GM23338 (cell line): ENCODE measurements around the gene GPSM1. TPM values are rescaled to one million over a fixed set of nuclear protein-coding genes. Genes with fewer than 3 reads are reported as not detected.

Experiments
- ATAC-seq: fragments of 200-7000 bp; cut with Tn5 transposase; 3 replicates; pipeline ENCODE4 v1.9.1; 2020
- DNase-seq: peaks from one replicate; pipeline ENCODE4 v3.0.0-alpha.2; 2015; ENCODE audit warnings: low spot score
- H2AFZ ChIP-seq: fragments of 200-600 bp; sonication (generic); 2 replicates; pipeline ENCODE4 v1.8.0; 2016; ENCODE audit warnings: antibody characterized with exemption, mild to moderate bottlenecking, moderate library complexity
- H3F3A ChIP-seq: fragments of 200-600 bp; sonication (generic); replicated peaks from 2 replicates; pipeline ENCODE4 v1.8.0; 2017; ENCODE audit warnings: antibody characterized with exemption, mixed run types, low read depth
- H3K27ac ChIP-seq: fragments of 200-600 bp; sonication (generic); 2 replicates; pipeline ENCODE4 v1.6.1; 2016; ENCODE audit warnings: low read depth
- H3K27me3 ChIP-seq: fragments of 200-600 bp; sonication (generic); 2 replicates; pipeline ENCODE4 v1.8.0; 2016; ENCODE audit warnings: mild to moderate bottlenecking, mixed run types, moderate library complexity; ENCODE audit not compliant: insufficient read depth
- H3K36me3 ChIP-seq: fragments of 200-600 bp; sonication (generic); 2 replicates; pipeline ENCODE4 v1.8.0; 2016; ENCODE audit warnings: mild to moderate bottlenecking; ENCODE audit not compliant: insufficient read depth
- H3K4me1 ChIP-seq: fragments of 200-600 bp; sonication (generic); 2 replicates; pipeline ENCODE4 v1.8.0; 2016; ENCODE audit warnings: mild to moderate bottlenecking, moderate library complexity; ENCODE audit not compliant: insufficient read depth
- H3K4me2 ChIP-seq: fragments of 200-600 bp; sonication (generic); 2 replicates; pipeline ENCODE4 v1.7.1; 2017; ENCODE audit warnings: mixed run types
- H3K4me3 ChIP-seq: fragments of 200-600 bp; sonication (generic); 2 replicates; pipeline ENCODE4 v1.6.1; 2016; ENCODE audit warnings: mixed run types
- H3K79me2 ChIP-seq: fragments of 200-600 bp; sonication (generic); replicated peaks from 2 replicates; pipeline ENCODE4 v1.8.0; 2017; ENCODE audit warnings: mild to moderate bottlenecking; ENCODE audit not compliant: insufficient read depth
- H3K9me2 ChIP-seq: fragments of 200-600 bp; sonication (generic); 2 replicates; pipeline ENCODE4 v1.8.0; 2017; ENCODE audit not compliant: insufficient read depth
- H4K20me1 ChIP-seq: fragments of 200-600 bp; sonication (generic); replicated peaks from 2 replicates; pipeline ENCODE4 v1.8.0; 2017; ENCODE audit warnings: mild to moderate bottlenecking; ENCODE audit not compliant: insufficient read depth
- H3K27ac Mint-ChIP-seq: 2 replicates; pipeline ENCODE4 v1.8.0; 2020; ENCODE audit warnings: inconsistent platforms, mild to moderate bottlenecking, moderate library complexity, mixed read lengths
- H3K27me3 Mint-ChIP-seq: 3 replicates; pipeline ENCODE4 v1.8.0; 2022; ENCODE audit warnings: low read depth, mild to moderate bottlenecking, moderate library complexity, mixed read lengths, inconsistent platforms; ENCODE audit not compliant: insufficient read depth, poor library complexity
- H3K36me3 Mint-ChIP-seq: 3 replicates; pipeline ENCODE4 v1.8.0; 2021; ENCODE audit warnings: low read depth, mild to moderate bottlenecking, inconsistent platforms, moderate library complexity, mixed read lengths
- H3K4me1 Mint-ChIP-seq: 3 replicates; pipeline ENCODE4 v1.8.0; 2020; ENCODE audit warnings: mild to moderate bottlenecking, inconsistent platforms, mixed read lengths
- H3K4me3 Mint-ChIP-seq: 3 replicates; pipeline ENCODE4 v1.8.0; 2021; ENCODE audit warnings: moderate library complexity, mild to moderate bottlenecking, inconsistent platforms, mixed read lengths
- H3K9me3 Mint-ChIP-seq: 3 replicates; pipeline ENCODE4 v1.8.0; 2020; ENCODE audit warnings: moderate library complexity, mild to moderate bottlenecking, inconsistent platforms, mixed read lengths
- CREB1 ChIP-seq: fragments of 250-450 bp; sonication (Bioruptor Pico); IDR thresholded peaks from 2 replicates; pipeline ENCODE4 v1.5.0; 2020; ENCODE audit warnings: low read depth, mild to moderate bottlenecking, moderate library complexity
- CTCF ChIP-seq, 2 experiments: fragments of 200-600 bp in 1 of 2; sonication (generic) in 1 of 2; conservative IDR thresholded peaks; 2 replicates each; pipeline versions ENCODE4 v1.5.1 to v1.6.1; 2016 to 2017; ENCODE audit warnings: antibody characterized with exemption in 2 of 2, low read depth in 2 of 2, mild to moderate bottlenecking in 2 of 2, moderate library complexity in 1 of 2
- EZH2phosphoT487 ChIP-seq: fragments of 200-600 bp; sonication (generic); IDR thresholded peaks from one replicate; pipeline ENCODE4 v1.8.1; 2018; ENCODE audit warnings: antibody characterized with exemption; ENCODE audit not compliant: unreplicated experiment
- JUNB ChIP-seq: IDR thresholded peaks from one replicate; pipeline ENCODE4 v1.6.1; 2016; ENCODE audit warnings: antibody characterized with exemption; ENCODE audit not compliant: unreplicated experiment
- NANOG ChIP-seq: IDR thresholded peaks from 2 replicates; pipeline ENCODE4 v1.6.1; 2016; ENCODE audit warnings: antibody characterized with exemption, borderline replicate concordance
- POLR2AphosphoS5 ChIP-seq: IDR thresholded peaks from 2 replicates; pipeline ENCODE4 v1.6.1; 2016; ENCODE audit warnings: antibody characterized with exemption, low read depth
- STAT1 ChIP-seq: IDR thresholded peaks from one replicate; pipeline ENCODE4 v1.6.1; 2016; ENCODE audit warnings: antibody characterized with exemption; ENCODE audit not compliant: unreplicated experiment
- ZNF114 ChIP-seq: fragments of 250-450 bp; sonication (Bioruptor Pico); IDR thresholded peaks from 2 replicates; pipeline ENCODE4 v1.5.0; 2020; ENCODE audit warnings: mild to moderate bottlenecking, moderate library complexity
- ZNF331 ChIP-seq: fragments of 250-450 bp; sonication (Bioruptor Pico); IDR thresholded peaks from 2 replicates; pipeline ENCODE4 v1.5.0; 2020; ENCODE audit warnings: low read depth, mild to moderate bottlenecking, moderate library complexity
- polyA plus RNA-seq: library from polyadenylated mRNA; unstranded; fragments of >200 nt; fragmentation: Nextera tagmentation; extraction: Ambion mirVana; gene quantifications from 2 replicates; pipeline ENCODE4 v1.2.1, GENCODE V29; 2016
- total RNA-seq: library from RNA; depleted of rRNA; stranded (reverse); fragments of >200 nt; shearing (Covaris generic); gene quantifications from 2 replicates; pipeline ENCODE4 v1.2.3, GENCODE V29; 2014

Gene GPSM1
- total and polyA plus RNA-seq, 2 experiments from 2014 or later: 4.8 to 23.2 TPM

GRCh38 chr9:136283291-136284235 is 43.8 kb upstream of the GPSM1 start:
- peak; percentile 97 for ATAC-seq
- no peak overlapping the region for H3K4me3 Mint-ChIP-seq
- H3K4me2 ChIP-seq: no peak overlapping the region
- DNase-seq: peak; percentile 87
- peaks cover 4% of the 10 kb centered on the region; the same call in 1 of the 3 replicates for H3K4me1 Mint-ChIP-seq
- TF ChIP-seq ZNF114 (CRISPR knock-in tag) (no peak), CTCF (conservative IDR thresholded peaks at IDR 0.05; ENCODE audit: low read depth in 2 of 2) (peak; percentile 85 to 96)
- H3K4me3 ChIP-seq: no peak overlapping the region
- H3K9me2 ChIP-seq: no peaks in the 10 kb centered on the region
- peaks cover 4% of the 10 kb centered on the region for H3K27me3 Mint-ChIP-seq
- H3F3A ChIP-seq: no peaks in the 10 kb centered on the region
- no peaks in the 10 kb centered on the region for H3K36me3 Mint-ChIP-seq
- H3K36me3 ChIP-seq: no peaks in the 10 kb centered on the region
- H3K27ac Mint-ChIP-seq: no peak overlapping the region
- no peaks in the 10 kb centered on the region for H4K20me1 ChIP-seq
- H3K27ac ChIP-seq: no peak overlapping the region
- H3K27me3 ChIP-seq: no peaks in the 10 kb centered on the region
- no peaks in the 10 kb centered on the region for H3K79me2 ChIP-seq
- H3K4me1 ChIP-seq: no peaks in the 10 kb centered on the region
- H2AFZ ChIP-seq: 0 out of 2 replicates have a peak overlapping the region, but pooled peaks have one; percentile 76
- peaks cover 3% of the 10 kb centered on the region; the same call in 1 of the 3 replicates for H3K9me3 Mint-ChIP-seq

- Mint-ChIP-seq H3K27ac (no peak overlapping the region), H3K9me3 (peaks cover 3% of the 10 kb centered on the region; the same call in 1 of the 3 replicates), H3K4me1 (peaks cover 4% of the 10 kb centered on the region; the same call in 1 of the 3 replicates), H3K27me3 (peaks cover 4% of the 10 kb centered on the region), H3K4me3 (no peak overlapping the region), H3K36me3 (no peaks in the 10 kb centered on the region)
- Histone ChIP-seq H3K79me2 (no peaks in the 10 kb centered on the region), H3K36me3 (no peaks in the 10 kb centered on the region), H3K27ac (no peak overlapping the region), H3K4me1 (no peaks in the 10 kb centered on the region), H2AFZ (no peak overlapping the region), H3K4me2 (no peak overlapping the region), H3K4me3 (no peak overlapping the region), H3F3A (0 out of 2 replicates have a peak, but pooled peaks cover 2% of the 10 kb centered on the region), H3K27me3 (no peaks in the 10 kb centered on the region), H3K9me2 (no peaks in the 10 kb centered on the region), H4K20me1 (no peaks in the 10 kb centered on the region)
- no peak for DNase-seq
- TF ChIP-seq ZNF331 (CRISPR knock-in tag) (no peak), STAT1 (no peak), CREB1 (CRISPR knock-in tag) (no peak), ZNF114 (CRISPR knock-in tag) (no peak), JUNB (no peak), NANOG (no peak), EZH2phosphoT487 (no peak), POLR2AphosphoS5 (no peak)
- no peak for ATAC-seq
Measured at GRCh38 chr9:136284311-136284710, 43.0 kb upstream of the GPSM1 start.
